ENCODE results near the gene SH2D6.
"Not testable (repeated sequence)": the region's sequence is repeated elsewhere in the genome, so short reads cannot be mapped to it uniquely, and the experiment has no call there.

Gene SH2D6

GRCh38 chr2:85398426-85399182 is 19.9 kb upstream of the SH2D6 start:
- no peak for DNase-seq (ENCODE audit: low read depth)

GRCh38 chr2:85399183-85399455 is 19.4 kb upstream of the SH2D6 start:
- no peak for DNase-seq (ENCODE audit: low read depth)

GRCh38 chr2:85400023-85400422 is 18.5 kb upstream of the SH2D6 start:
- no peak for DNase-seq (ENCODE audit: low read depth)

GRCh38 chr2:85400541-85401463 is 17.7 kb upstream of the SH2D6 start:
- DNase-seq (ENCODE audit: low read depth), result no peak

GRCh38 chr2:85401464-85401805 is 17.1 kb upstream of the SH2D6 start:
- no peak for DNase-seq (ENCODE audit: low read depth)

GRCh38 chr2:85401844-85402243 is 16.7 kb upstream of the SH2D6 start:
- DNase-seq (ENCODE audit: low read depth), result no peak

GRCh38 chr2:85405201-85406059 is 13.1 kb upstream of the SH2D6 start:
- DNase-seq (ENCODE audit: low read depth), result no peak

- no peak for DNase-seq (ENCODE audit: low read depth)
These were observed 8.5 kb upstream of the SH2D6 start, which contains the start of gene CAPG for GRCh38 chr2:85409845-85410583. TSS of gene CAPG (minus strand) at chr2:85410366. CDS start at chr2:85402145, 8,221 bp downstream.

- DNase-seq (ENCODE audit: low read depth), result no peak
These were observed 7.7 kb upstream of the SH2D6 start for GRCh38 chr2:85410584-85411404.

- DNase-seq (ENCODE audit: low read depth), result no peak
These were observed 7.1 kb upstream of the SH2D6 start for GRCh38 chr2:85411405-85411748.

- DNase-seq (ENCODE audit: low read depth), result no peak
These were observed 4.7 kb upstream of the SH2D6 start for GRCh38 chr2:85413592-85414420.

- not testable (repeated sequence) for DNase-seq (ENCODE audit: low read depth)
These were observed 4.1 kb upstream of the SH2D6 start for GRCh38 chr2:85414421-85414759.

GRCh38 chr2:85414761-85415553 is 3.6 kb upstream of the SH2D6 start:
- no peak for DNase-seq (ENCODE audit: low read depth)

GRCh38 chr2:85415980-85416650 is 2.4 kb upstream of the SH2D6 start:
- no peak for DNase-seq (ENCODE audit: low read depth)

GRCh38 chr2:85419009-85419675 is 628 bp downstream of the SH2D6 start:
- no peak for DNase-seq (ENCODE audit: low read depth)

- DNase-seq (ENCODE audit: low read depth), result no peak
These were observed 2.2 kb downstream of the SH2D6 start for GRCh38 chr2:85420536-85421259.

GRCh38 chr2:85421260-85422071 is 3.0 kb downstream of the SH2D6 start:
- no peak for DNase-seq (ENCODE audit: low read depth)

Data from HS-5 (cell line).